HG02885 (cell line): Measurements from ENCODE around the gene P2RX1.
"Not testable (repeated sequence)": the region's sequence is repeated elsewhere in the genome, so short reads cannot be mapped to it uniquely, and the experiment has no call there.

ENCODE experiments used
- ATAC-seq: cut with Tn5 transposase; IDR thresholded peaks from one replicate; pipeline ENCODE4 v1.9.1; 2021; ENCODE audit warnings: mild to moderate bottlenecking; ENCODE audit not compliant: unreplicated experiment, poor library complexity

P2RX1 gene

GRCh38 chr17:3867106-3867505 is 49.2 kb downstream of the P2RX1 start:
- no peak for ATAC-seq

- no peak for ATAC-seq
Observed at GRCh38 chr17:3866276-3866675, 50.0 kb downstream of the P2RX1 start.

GRCh38 chr17:3865176-3865575 is 51.1 kb downstream of the P2RX1 start:
- ATAC-seq: no peak

- no peak for ATAC-seq
Observed at GRCh38 chr17:3864534-3864933, 51.7 kb downstream of the P2RX1 start.

- no peak for ATAC-seq
Observed at GRCh38 chr17:3861761-3862681, 54.2 kb downstream of the P2RX1 start.

GRCh38 chr17:3860939-3861700 is 55.1 kb downstream of the P2RX1 start:
- no peak for ATAC-seq

- ATAC-seq: no peak
Observed at GRCh38 chr17:3859940-3860339, 56.3 kb downstream of the P2RX1 start.

GRCh38 chr17:3857261-3858105 is 58.8 kb downstream of the P2RX1 start:
- ATAC-seq: no peak

GRCh38 chr17:3854204-3854603 is 62.1 kb downstream of the P2RX1 start:
- not testable (repeated sequence) for ATAC-seq

- no peak for ATAC-seq
Observed at GRCh38 chr17:3852561-3852960, 63.7 kb downstream of the P2RX1 start.

- no peak for ATAC-seq
Observed at GRCh38 chr17:3851461-3852100, 64.7 kb downstream of the P2RX1 start.

GRCh38 chr17:3848229-3848835 is 67.9 kb downstream of the P2RX1 start:
- no peak for ATAC-seq

GRCh38 chr17:3847165-3847670 is 69.0 kb downstream of the P2RX1 start:
- no peak for ATAC-seq
